Dermis microvascular lymphatic vessel endothelial cell (primary cell): ENCODE results near the gene IMMT. TPM values are rescaled to one million over a fixed set of nuclear protein-coding genes. Genes with fewer than 3 reads are reported as not detected.
"Not testable (repeated sequence)": the region's sequence is repeated elsewhere in the genome, so short reads cannot be mapped to it uniquely, and the experiment has no call there.

Source experiments
- DNase-seq, 2 donors: peaks; one replicate each; pipeline versions ENCODE4 v3.0.0 to v3.0.0-alpha.2; 2010; ENCODE audit warnings: low read depth in 2 of 2
- total RNA-seq: library from RNA; depleted of rRNA; stranded (reverse); fragments of >200 nt; gene quantifications from 2 replicates; pipeline ENCODE4 v1.2.1, GENCODE V29; 2014

The IMMT gene
- 44.7 and 49.7 TPM in 2 replicates for total RNA-seq

GRCh38 chr2:86195055-86195807 is at the start of gene IMMT:
IMMT (minus strand) TSS chr2:86195462; CDS start chr2:86195382, 80 bp downstream.
- peak; percentile 86 to 98 for DNase-seq

- not testable (repeated sequence) for DNase-seq
These were observed 49.5 kb upstream of the IMMT start for GRCh38 chr2:86244781-86245180.

GRCh38 chr2:86243950-86244733 is 48.9 kb upstream of the IMMT start:
- DNase-seq = no peak

- no peak for DNase-seq
These were observed 48.0 kb upstream of the IMMT start for GRCh38 chr2:86243272-86243671.

GRCh38 chr2:86241611-86242010 is 46.3 kb upstream of the IMMT start:
- no peak for DNase-seq

GRCh38 chr2:86240251-86240650 is 45.0 kb upstream of the IMMT start:
- no peak for DNase-seq

- DNase-seq = no peak
These were observed 44.5 kb upstream of the IMMT start for GRCh38 chr2:86239745-86240144.

- peak in 1 of 2 donors; percentile 31 for DNase-seq
These were observed 44.1 kb upstream of the IMMT start for GRCh38 chr2:86239326-86239725.

GRCh38 chr2:86238354-86238753 is 43.1 kb upstream of the IMMT start:
- no peak for DNase-seq

GRCh38 chr2:86237172-86237571 is 41.9 kb upstream of the IMMT start:
- DNase-seq = no peak

GRCh38 chr2:86235196-86235980 is 40.1 kb upstream of the IMMT start:
- no peak for DNase-seq

- DNase-seq = no peak
These were observed 39.4 kb upstream of the IMMT start for GRCh38 chr2:86234563-86235131.

- no peak for DNase-seq
These were observed 38.2 kb upstream of the IMMT start for GRCh38 chr2:86233436-86233835.

GRCh38 chr2:86232910-86233309 is 37.6 kb upstream of the IMMT start:
- DNase-seq = no peak

GRCh38 chr2:86232373-86232784 is 37.1 kb upstream of the IMMT start:
- DNase-seq = no peak

GRCh38 chr2:86231680-86232372 is 36.6 kb upstream of the IMMT start:
- DNase-seq = no peak

- no peak for DNase-seq
These were observed 35.7 kb upstream of the IMMT start for GRCh38 chr2:86230961-86231360.

- DNase-seq = no peak
These were observed 34.0 kb upstream of the IMMT start for GRCh38 chr2:86229221-86229620.

- not testable (repeated sequence) for DNase-seq
These were observed 33.3 kb upstream of the IMMT start for GRCh38 chr2:86228574-86228973.

GRCh38 chr2:86227685-86228084 is 32.4 kb upstream of the IMMT start:
- no peak for DNase-seq
